ENCODE data around the gene GEMIN4.
A peak's percentile ranks its signal among the peaks of the same experiment; 100 is the strongest.
"Not testable (repeated sequence)": the region's sequence is repeated elsewhere in the genome, so short reads cannot be mapped to it uniquely, and the experiment has no call there.

The GEMIN4 gene

DNA sequence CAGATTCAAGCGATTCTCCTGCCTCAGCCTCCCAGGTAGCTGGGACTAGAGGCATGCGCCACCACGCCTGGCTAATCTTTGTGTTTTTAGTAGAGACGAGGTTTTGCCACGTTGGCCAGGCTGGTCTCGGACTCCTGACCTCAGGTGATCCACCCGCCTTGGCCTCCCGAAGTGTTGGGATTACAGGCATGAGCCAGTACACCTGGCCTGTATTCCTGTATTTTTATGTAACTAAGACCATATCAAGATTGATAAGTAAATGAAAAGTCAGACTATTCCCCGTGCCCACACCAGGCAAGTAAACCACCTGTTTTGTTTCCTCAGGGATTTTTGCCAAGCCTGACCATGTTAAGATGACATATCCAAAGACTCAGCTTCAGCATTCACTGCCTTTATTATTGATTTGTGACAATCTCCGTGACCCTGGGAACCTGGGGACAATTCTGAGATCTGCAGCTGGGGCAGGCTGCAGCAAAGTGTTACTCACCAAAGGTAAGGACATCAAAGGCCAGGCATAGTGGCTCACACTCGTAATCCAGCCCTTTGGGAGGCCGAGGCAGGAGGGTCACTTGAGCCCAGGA lies 35.7 kb upstream of the GEMIN4 start:
- Histone ChIP-seq H2BK120ac (ENCODE audit: low read depth, low read length) (no peak overlapping the region), H3K14ac (ENCODE audit: low read length) (no peak overlapping the region), H3K23ac (ENCODE audit: low read depth, low read length, poor library complexity) (no peak overlapping the region), H3K79me1 (ENCODE audit: low read depth, low read length) (peaks cover 2% of the 10 kb centered on the region), H3K27me3 (ENCODE audit: control insufficient read depth in 3 of 3, insufficient read depth in 3 of 3, low read depth in 1 of 3, low read length in 3 of 3) (no peaks in the 10 kb centered on the region), H3K9ac (ENCODE audit: low read depth, low read length, poor library complexity) (no peak overlapping the region), H3K4ac (ENCODE audit: low read length) (no peak overlapping the region), H2AK5ac (ENCODE audit: low read depth, low read length) (no peak overlapping the region), H3K27ac (replicated peaks; ENCODE audit: low read length) (no peak overlapping the region), H4K91ac (ENCODE audit: low read depth, low read length, poor library complexity) (no peak overlapping the region), H3K4me2 (ENCODE audit: insufficient read depth, low read length, poor library complexity, severe bottlenecking) (no peak overlapping the region), H2BK15ac (ENCODE audit: low read length) (no peak overlapping the region), H3K36me3 (replicated peaks in 1 of 2; ENCODE audit: control insufficient read depth in 2 of 2, insufficient read depth in 2 of 2, low read length in 2 of 2) (peaks cover 26 to 90% of the 10 kb centered on the region in 2 donors), H4K8ac (ENCODE audit: low read depth, low read length) (no peak overlapping the region), H3K4me3 (ENCODE audit: low read length in 2 of 2) (no peak overlapping the region), H2BK5ac (ENCODE audit: low read length) (no peak overlapping the region), H2AFZ (ENCODE audit: low read length) (no peak overlapping the region), H2BK12ac (ENCODE audit: low read length) (no peak overlapping the region), H3K9me3 (replicated peaks in 1 of 2; ENCODE audit: control insufficient read depth in 2 of 2, insufficient read depth in 1 of 2, low read depth in 1 of 2, low read length in 2 of 2) (no peaks in the 10 kb centered on the region), H3K4me1 (ENCODE audit: control insufficient read depth in 2 of 2, insufficient read depth in 1 of 2, low read depth in 1 of 2, low read length in 2 of 2) (peaks cover 5 to 11% of the 10 kb centered on the region in 2 donors), H3K18ac (ENCODE audit: low read length) (no peak overlapping the region)
- WGBS, 2 donors (ENCODE audit: extremely low coverage in 2 of 2, insufficient read length in 2 of 2, insufficient replicate concordance in 1 of 2) = no CpG with 5 or more reads among the region's 12 CpGs
- no peak for DNase-seq (ENCODE audit: low spot score)

DNA sequence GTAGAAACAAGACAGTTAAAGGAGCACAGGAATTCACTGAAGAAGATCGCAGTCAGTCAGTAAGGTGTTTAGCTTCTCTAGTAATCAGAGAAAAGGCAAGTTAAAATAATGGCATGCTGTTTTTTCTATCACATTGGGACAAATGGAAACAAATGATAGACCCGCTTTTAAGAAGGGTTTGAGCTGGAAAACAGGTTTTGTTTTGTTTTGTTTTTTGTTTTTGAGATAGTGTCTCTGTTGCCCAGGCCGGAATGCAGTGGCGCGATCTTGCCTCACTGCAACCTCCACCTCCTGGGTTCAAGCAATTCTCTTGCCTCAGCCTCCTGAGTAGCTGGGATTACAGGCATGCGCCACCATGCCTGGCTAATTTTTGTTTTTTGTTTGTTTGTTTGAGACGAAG lies 33.8 kb upstream of the GEMIN4 start:
- H3K9ac ChIP-seq (ENCODE audit: low read depth, low read length, poor library complexity); H3K9me3 ChIP-seq (replicated peaks in 1 of 2; ENCODE audit: control insufficient read depth in 2 of 2, insufficient read depth in 1 of 2, low read depth in 1 of 2, low read length in 2 of 2); H3K23ac ChIP-seq (ENCODE audit: low read depth, low read length, poor library complexity); DNase-seq (ENCODE audit: low spot score); H2BK120ac ChIP-seq (ENCODE audit: low read depth, low read length); H3K18ac ChIP-seq (ENCODE audit: low read length); H3K4me3 ChIP-seq (ENCODE audit: low read length in 2 of 2); H2BK15ac ChIP-seq (ENCODE audit: low read length); H2BK12ac ChIP-seq (ENCODE audit: low read length); H3K4me2 ChIP-seq (ENCODE audit: insufficient read depth, low read length, poor library complexity, severe bottlenecking); H2AFZ ChIP-seq (ENCODE audit: low read length); H2BK5ac ChIP-seq (ENCODE audit: low read length); H4K8ac ChIP-seq (ENCODE audit: low read depth, low read length); H3K4ac ChIP-seq (ENCODE audit: low read length); H3K27me3 ChIP-seq (ENCODE audit: control insufficient read depth in 3 of 3, insufficient read depth in 3 of 3, low read depth in 1 of 3, low read length in 3 of 3); H3K27ac ChIP-seq (replicated peaks; ENCODE audit: low read length); H2AK5ac ChIP-seq (ENCODE audit: low read depth, low read length); H3K79me1 ChIP-seq (ENCODE audit: low read depth, low read length); H4K91ac ChIP-seq (ENCODE audit: low read depth, low read length, poor library complexity); H3K14ac ChIP-seq (ENCODE audit: low read length); H3K4me1 ChIP-seq (ENCODE audit: control insufficient read depth in 2 of 2, insufficient read depth in 1 of 2, low read depth in 1 of 2, low read length in 2 of 2): not testable (repeated sequence)
- peaks cover 15 to 71% of the 10 kb centered on the region in 2 donors for H3K36me3 ChIP-seq (replicated peaks in 1 of 2; ENCODE audit: control insufficient read depth in 2 of 2, insufficient read depth in 2 of 2, low read length in 2 of 2)
- no CpG with 5 or more reads among the region's 7 CpGs for WGBS, 2 donors (ENCODE audit: extremely low coverage in 2 of 2, insufficient read length in 2 of 2, insufficient replicate concordance in 1 of 2)

DNA sequence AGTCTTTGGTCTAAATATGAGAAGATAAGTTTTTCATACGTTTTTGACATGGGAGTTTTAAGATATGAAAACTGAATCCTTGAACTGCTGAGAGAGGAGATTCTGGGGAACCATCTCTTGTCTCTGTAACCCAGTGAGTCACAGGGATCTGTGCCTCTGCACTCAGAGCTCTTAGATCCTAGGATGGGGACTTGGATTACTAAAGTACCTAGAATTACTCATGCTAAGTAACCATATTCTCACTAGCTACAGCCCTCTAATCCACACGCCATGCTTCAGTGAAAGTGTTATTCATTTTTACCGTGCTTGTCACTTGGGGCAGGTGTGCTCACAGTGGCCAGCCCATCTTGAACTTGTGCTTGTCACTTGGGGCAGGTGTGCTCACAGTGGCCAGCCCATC lies 32.1 kb upstream of the GEMIN4 start:
- no CpG with 5 or more reads among the region's 3 CpGs for WGBS, 2 donors (ENCODE audit: extremely low coverage in 2 of 2, insufficient read length in 2 of 2, insufficient replicate concordance in 1 of 2)

GRCh38 chr17:781805-782731 lies 30.0 kb upstream of the GEMIN4 start, which contains the start of the genes GLOD4 and MRM3:
GLOD4 (minus strand) TSS chr17:782280; CDS start chr17:782255, 25 bp downstream.
MRM3 (plus strand) TSS chr17:782353; CDS start chr17:782379, 26 bp downstream.
- Histone ChIP-seq H3K23ac (ENCODE audit: low read depth, low read length, poor library complexity) (peak within 1 kb of the TSS; percentile 99), H3K14ac (ENCODE audit: low read length) (peak within 1 kb of the TSS; percentile 92), H3K9me3 (replicated peaks in 1 of 2; ENCODE audit: control insufficient read depth in 2 of 2, insufficient read depth in 1 of 2, low read depth in 1 of 2, low read length in 2 of 2) (no peaks in the 10 kb centered on the region), H3K27me3 (ENCODE audit: control insufficient read depth in 3 of 3, insufficient read depth in 3 of 3, low read depth in 1 of 3, low read length in 3 of 3) (no peaks in the 10 kb centered on the region), H4K8ac (ENCODE audit: low read depth, low read length) (no peak within 1 kb of the TSS), H2BK120ac (ENCODE audit: low read depth, low read length) (no peak within 1 kb of the TSS), H3K4me2 (ENCODE audit: insufficient read depth, low read length, poor library complexity, severe bottlenecking) (peak within 1 kb of the TSS; percentile 82), H3K79me1 (ENCODE audit: low read depth, low read length) (peaks cover 11% of the 10 kb centered on the region), H3K27ac (replicated peaks; ENCODE audit: low read length) (peak within 1 kb of the TSS; percentile 54), H2AK5ac (ENCODE audit: low read depth, low read length) (peak within 1 kb of the TSS; percentile 90), H4K91ac (ENCODE audit: low read depth, low read length, poor library complexity) (peak within 1 kb of the TSS; percentile 89), H3K4ac (ENCODE audit: low read length) (peak within 1 kb of the TSS; percentile 60), H3K18ac (ENCODE audit: low read length) (peak within 1 kb of the TSS; percentile 99), H3K4me1 (ENCODE audit: control insufficient read depth in 2 of 2, insufficient read depth in 1 of 2, low read depth in 1 of 2, low read length in 2 of 2) (peaks cover 9 to 10% of the 10 kb centered on the region in 2 donors), H2BK15ac (ENCODE audit: low read length) (peak within 1 kb of the TSS; percentile 73), H3K4me3 (ENCODE audit: low read length in 2 of 2) (peak within 1 kb of the TSS; percentile 85 to 96), H2AFZ (ENCODE audit: low read length) (peak within 1 kb of the TSS; percentile 95), H2BK12ac (ENCODE audit: low read length) (no peak within 1 kb of the TSS), H3K9ac (ENCODE audit: low read depth, low read length, poor library complexity) (peak within 1 kb of the TSS; percentile 98), H3K36me3 (replicated peaks in 1 of 2; ENCODE audit: control insufficient read depth in 2 of 2, insufficient read depth in 2 of 2, low read length in 2 of 2) (peaks cover 16 to 66% of the 10 kb centered on the region in 2 donors), H2BK5ac (ENCODE audit: low read length) (peak within 1 kb of the TSS; percentile 82)
- no CpG with 5 or more reads among the region's 87 CpGs for WGBS, 2 donors (ENCODE audit: extremely low coverage in 2 of 2, insufficient read length in 2 of 2, insufficient replicate concordance in 1 of 2)
- peak; percentile 92 for DNase-seq (ENCODE audit: low spot score)

More for the DNA sequence above, 32.1 kb upstream of the GEMIN4 start:
- no peak overlapping the region for H3K4me2 ChIP-seq (ENCODE audit: insufficient read depth, low read length, poor library complexity, severe bottlenecking)
- H2AFZ ChIP-seq (ENCODE audit: low read length) = no peak overlapping the region
- no peak overlapping the region for H3K14ac ChIP-seq (ENCODE audit: low read length)
- no peaks in the 10 kb centered on the region for H3K9me3 ChIP-seq (replicated peaks in 1 of 2; ENCODE audit: control insufficient read depth in 2 of 2, insufficient read depth in 1 of 2, low read depth in 1 of 2, low read length in 2 of 2)
- no peak overlapping the region for H2BK120ac ChIP-seq (ENCODE audit: low read depth, low read length)
- no peak overlapping the region for H2AK5ac ChIP-seq (ENCODE audit: low read depth, low read length)
- H4K8ac ChIP-seq (ENCODE audit: low read depth, low read length) = no peak overlapping the region
- H3K4me3 ChIP-seq (ENCODE audit: low read length in 2 of 2) = no peak overlapping the region
- no peak overlapping the region for H4K91ac ChIP-seq (ENCODE audit: low read depth, low read length, poor library complexity)
- no peak overlapping the region for H2BK15ac ChIP-seq (ENCODE audit: low read length)
- H3K27me3 ChIP-seq (ENCODE audit: control insufficient read depth in 3 of 3, insufficient read depth in 3 of 3, low read depth in 1 of 3, low read length in 3 of 3) = no peaks in the 10 kb centered on the region
- H3K23ac ChIP-seq (ENCODE audit: low read depth, low read length, poor library complexity) = no peak overlapping the region
- H3K18ac ChIP-seq (ENCODE audit: low read length) = no peak overlapping the region
- H3K4me1 ChIP-seq (ENCODE audit: control insufficient read depth in 2 of 2, insufficient read depth in 1 of 2, low read depth in 1 of 2, low read length in 2 of 2) = peaks cover 9 to 10% of the 10 kb centered on the region in 2 donors
- no peak overlapping the region for H2BK5ac ChIP-seq (ENCODE audit: low read length)
- peaks cover 8% of the 10 kb centered on the region for H3K79me1 ChIP-seq (ENCODE audit: low read depth, low read length)
- H3K4ac ChIP-seq (ENCODE audit: low read length) = no peak overlapping the region
- H3K36me3 ChIP-seq (replicated peaks in 1 of 2; ENCODE audit: control insufficient read depth in 2 of 2, insufficient read depth in 2 of 2, low read length in 2 of 2) = peaks cover 11 to 65% of the 10 kb centered on the region in 2 donors
- H2BK12ac ChIP-seq (ENCODE audit: low read length) = no peak overlapping the region
- H3K27ac ChIP-seq (replicated peaks; ENCODE audit: low read length) = no peak overlapping the region
- DNase-seq (ENCODE audit: low spot score) = no peak
- no peak overlapping the region for H3K9ac ChIP-seq (ENCODE audit: low read depth, low read length, poor library complexity)

All from neuronal stem cell (in vitro differentiated cells).